Stimulated activated CD4-positive, alpha-beta T cell treated with anti-CD3 and anti-CD28 coated beads, Interleukin-4, amount 100 ng/mL, for 48 hours (primary cell): ENCODE results near the gene MUSK.
"Not testable (repeated sequence)": the region's sequence is repeated elsewhere in the genome, so short reads cannot be mapped to it uniquely, and the experiment has no call there.

ENCODE experiments used
- DNase-seq, 2 donors: peaks; one replicate each; pipeline ENCODE4 v3.0.0-alpha.2; 2020; ENCODE audit warnings: low read depth in 2 of 2

Gene MUSK

DNA sequence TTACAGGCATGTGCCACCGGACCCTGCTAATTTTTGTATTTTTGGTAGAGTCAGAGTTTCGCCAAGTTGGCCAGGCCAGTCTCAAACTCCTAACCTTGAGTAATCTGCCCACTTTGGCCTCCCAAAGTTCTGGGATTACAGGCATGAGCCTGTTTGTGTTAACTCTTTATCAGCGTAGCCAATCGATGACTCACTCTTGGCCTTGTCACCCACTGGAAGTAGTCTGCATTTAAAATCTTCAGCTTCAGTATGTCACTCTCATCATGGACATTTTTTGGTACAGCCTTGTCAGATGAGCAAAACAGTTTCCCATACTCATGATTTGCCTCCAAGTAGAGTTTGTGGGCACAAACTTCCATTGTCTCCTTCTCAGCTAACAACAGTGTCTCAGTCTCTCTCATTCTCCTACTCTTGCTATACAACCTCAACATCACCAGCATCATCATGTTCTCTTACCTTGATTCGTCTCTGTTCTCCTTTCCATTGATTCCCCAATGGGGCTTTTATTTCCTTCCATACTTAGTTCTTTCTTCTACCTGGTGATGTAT, 22.5 kb downstream of the MUSK start:
- DNase-seq, result no peak

DNA sequence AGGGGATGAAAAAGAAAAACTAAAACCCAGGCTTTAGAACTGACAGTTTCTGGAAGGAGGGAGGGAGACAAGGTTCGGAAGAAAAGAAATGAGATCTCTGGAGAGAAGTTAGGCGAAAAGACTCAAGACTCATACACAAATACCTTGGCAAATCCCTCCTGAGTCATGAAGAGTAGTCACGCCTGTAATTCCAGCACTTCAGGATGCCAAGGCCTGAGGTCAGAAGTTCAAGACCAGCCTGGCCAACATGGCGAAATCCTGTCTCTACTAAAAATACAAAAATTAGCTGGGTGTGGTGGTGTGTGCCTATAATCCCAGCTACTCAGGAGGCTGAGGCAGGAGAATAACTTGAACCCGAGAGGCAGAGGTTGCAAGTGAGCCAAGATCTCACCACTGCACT, 27.3 kb downstream of the MUSK start:
- not testable (repeated sequence) for DNase-seq

- DNase-seq, result no peak
These were observed 32.4 kb downstream of the MUSK start for GRCh38 chr9:110700953-110701352.

DNA sequence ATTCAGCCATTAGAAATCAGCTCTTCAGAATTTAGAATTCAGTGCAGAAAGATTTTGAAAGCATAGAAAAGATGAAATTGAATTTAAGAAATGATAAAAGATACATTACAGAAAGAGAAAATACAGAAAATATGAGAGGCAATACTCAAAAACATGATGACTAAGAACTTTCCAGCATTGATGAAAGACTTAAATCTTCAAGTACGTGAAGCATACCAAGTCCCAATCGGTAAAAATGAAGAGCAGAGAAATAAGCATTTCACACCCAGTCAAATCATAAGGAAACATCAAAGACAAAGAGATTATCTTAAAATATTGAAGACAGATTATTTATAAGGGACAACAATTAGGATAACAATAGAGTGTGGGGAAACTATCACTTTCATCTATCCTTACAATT, 35.1 kb downstream of the MUSK start:
- no peak for DNase-seq

DNA sequence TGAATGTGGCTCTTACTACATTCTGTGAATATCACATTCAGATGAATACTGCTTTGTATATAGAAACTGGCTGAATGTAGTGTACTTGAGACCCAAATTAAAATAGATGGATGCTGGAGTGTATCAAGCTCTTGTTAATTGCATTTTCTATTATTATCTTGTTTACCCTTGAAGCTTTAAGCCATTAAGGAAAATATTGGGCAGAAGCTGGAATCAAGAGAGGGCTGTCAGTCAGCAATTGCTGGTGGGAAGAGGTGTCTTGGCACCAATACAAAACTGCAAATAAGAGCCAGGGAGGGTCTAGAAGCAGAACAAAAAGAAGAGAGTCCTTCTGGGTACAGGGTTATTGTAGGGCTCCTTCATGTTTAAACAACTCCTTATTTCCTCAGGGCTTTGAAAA, 38.8 kb downstream of the MUSK start:
- DNase-seq, result no peak

- no peak for DNase-seq
These were observed 41.8 kb downstream of the MUSK start for GRCh38 chr9:110710420-110710819.

- no peak for DNase-seq
These were observed 44.4 kb downstream of the MUSK start for GRCh38 chr9:110712955-110713354.

GRCh38 chr9:110714314-110714713, 45.7 kb downstream of the MUSK start:
- no peak for DNase-seq

- DNase-seq, result no peak
These were observed 59.5 kb downstream of the MUSK start for GRCh38 chr9:110728058-110728457.

- no peak for DNase-seq
These were observed 61.0 kb downstream of the MUSK start for GRCh38 chr9:110729641-110730040.

- DNase-seq, result no peak
These were observed 62.9 kb downstream of the MUSK start for GRCh38 chr9:110731437-110732028.

DNA sequence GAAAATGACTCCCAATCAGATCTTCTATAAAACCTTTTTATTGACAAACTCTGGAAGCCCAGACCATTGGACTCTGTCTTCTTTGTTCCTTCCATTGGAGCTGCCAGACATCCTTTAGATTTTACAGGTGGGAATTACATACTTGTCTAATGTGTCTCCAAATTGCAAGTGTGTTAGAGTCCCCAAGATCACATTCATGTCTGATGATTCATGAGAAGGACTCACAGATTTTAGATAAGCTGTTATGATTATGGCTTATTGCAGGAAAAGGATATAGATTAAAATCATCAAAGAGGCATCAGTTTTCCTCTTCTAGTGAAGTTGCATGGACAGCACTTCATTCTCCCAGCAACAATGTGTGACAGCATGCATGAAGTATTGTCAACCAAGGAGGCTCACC, 70.4 kb downstream of the MUSK start:
- no peak for DNase-seq

DNA sequence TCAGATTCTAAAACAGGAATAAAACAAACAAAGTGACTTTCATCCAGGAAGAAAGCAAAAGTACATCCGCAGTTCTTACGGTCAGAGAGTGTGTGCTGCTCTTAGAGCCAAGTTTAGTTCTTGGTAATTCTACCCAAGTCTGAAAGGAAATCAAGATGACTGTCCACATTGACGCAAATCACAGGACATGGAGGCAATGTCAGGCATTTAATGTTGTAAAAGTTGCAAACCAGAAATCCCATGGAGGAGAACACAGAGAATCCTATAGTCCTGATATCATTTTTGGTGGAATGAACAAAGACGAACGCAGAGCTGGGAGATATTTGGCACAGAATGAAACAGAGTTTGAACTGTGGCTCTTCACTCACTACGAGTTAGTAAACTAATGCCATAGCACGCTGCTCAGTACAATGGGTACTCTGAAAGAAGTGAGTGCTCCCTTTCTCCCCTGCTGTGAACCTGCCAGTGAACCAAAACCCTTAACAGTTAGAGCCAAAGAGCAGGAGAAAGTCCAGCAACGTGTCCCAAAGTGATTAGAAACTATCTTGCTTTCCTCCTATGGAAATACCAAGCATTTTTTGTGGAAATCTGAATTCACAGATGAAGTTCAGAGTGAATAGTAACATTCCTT, 74.3 kb downstream of the MUSK start:
- DNase-seq, result no peak

DNA sequence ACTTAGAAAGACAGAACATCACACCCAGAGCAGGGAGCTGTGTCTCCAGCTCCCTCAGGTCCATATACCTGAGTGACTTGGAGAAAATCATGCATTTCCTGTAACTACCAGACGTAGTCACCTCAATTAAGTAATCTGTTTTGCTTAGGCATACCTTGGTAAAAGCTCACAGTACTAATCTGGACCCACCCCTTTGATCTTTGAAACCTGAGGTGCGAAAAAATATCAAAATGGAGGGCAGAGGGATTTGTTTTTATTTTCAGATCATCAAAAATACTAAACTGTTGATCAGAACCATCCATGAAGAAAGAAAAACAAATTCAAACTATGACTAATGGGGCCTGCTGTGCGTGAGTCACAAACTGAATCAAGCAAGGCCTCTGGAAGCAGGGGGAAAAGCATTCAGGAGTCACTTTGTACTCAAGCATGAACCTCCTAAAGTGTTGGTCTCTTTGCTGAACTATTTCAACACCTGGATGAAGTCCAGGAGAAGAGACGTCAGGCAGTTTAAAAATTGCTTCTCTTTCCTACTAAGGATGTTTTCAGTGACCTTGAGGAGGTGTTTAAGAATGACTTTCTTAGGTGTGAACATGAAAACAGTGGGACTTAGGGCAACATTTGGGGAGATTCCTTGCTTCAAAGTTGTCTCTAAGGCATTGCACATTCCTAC, 76.3 kb downstream of the MUSK start:
- DNase-seq, result no peak

DNA sequence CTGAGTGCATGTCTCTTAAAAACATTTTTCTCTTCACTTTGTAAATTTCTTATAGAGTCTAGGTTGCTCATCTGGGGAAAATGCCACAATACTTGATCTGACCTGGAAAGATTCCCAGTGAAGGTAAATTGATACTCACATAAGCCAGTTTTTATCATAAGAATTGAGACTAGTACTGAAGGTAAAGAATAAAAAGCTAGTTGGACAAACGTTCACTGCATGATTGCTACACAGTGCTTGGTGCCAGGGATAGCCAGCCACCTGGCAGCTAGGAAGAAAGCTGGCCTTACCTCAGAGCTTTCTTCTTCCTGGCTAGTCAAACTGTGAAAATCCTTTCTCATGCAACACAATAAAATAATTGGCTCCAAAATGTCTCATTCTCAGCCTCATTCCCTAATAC, 77.1 kb downstream of the MUSK start:
- no peak for DNase-seq

GRCh38 chr9:110746211-110746930, 77.8 kb downstream of the MUSK start:
- no peak for DNase-seq

GRCh38 chr9:110748251-110748893, 79.8 kb downstream of the MUSK start:
- DNase-seq, result no peak

DNA sequence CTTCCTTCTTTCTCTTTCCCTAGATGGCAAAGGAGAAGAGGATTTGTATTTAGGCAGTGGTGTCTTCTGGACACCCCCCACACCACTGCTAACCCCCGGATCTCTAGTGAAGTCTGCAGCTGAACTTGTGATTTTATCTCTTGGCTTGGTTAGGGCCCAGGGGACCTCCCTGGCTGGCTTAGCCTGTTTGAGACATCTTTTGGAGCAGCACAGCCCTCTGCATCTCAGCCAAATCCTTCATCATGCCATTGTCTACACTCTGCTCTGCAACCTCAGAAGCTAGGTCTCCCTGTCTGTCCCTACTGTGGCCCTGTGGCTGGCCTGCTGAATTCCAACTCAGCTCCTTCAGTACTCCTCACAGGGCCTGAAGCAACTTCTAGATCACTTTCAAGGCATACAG, 81.7 kb downstream of the MUSK start:
- DNase-seq, result no peak

DNA sequence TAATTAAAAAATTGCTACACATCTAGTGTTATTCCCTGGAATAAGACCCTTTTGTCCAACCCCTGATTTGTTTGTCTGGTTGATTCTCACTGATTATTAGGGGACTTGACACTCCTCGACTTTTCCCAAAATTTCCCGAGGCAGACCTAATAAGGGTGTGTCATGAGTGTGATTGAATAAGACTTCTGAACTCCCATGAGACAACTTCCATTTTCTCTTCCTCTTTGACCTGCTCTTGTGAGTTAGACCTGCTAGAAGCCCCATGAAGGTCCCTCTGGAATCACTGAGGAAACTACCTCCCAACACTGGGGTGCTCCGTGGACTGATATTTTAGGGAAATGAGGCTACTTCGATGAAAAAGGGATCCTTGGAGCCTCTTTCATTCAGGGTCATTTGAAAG, 83.4 kb downstream of the MUSK start:
- DNase-seq, result no peak

DNA sequence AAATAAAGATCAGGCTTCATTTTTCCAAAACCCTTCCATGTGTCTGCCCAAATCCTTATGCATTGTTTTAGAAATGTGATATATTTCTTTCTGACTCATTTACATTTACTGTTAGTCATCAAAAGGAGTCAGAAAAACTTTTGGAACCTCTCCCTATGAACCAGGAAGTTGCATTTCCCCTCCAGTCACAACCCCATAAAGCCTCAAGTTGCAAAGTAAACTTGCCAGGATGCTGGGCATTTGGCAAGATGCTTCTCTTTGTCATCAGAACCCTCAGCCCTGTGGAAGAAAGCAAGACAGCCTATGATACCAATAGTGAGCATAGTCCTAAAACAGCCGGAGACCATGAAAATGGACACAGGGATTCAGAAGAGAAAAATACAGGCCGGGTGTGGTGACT, 84.2 kb downstream of the MUSK start:
- DNase-seq, result no peak

DNA sequence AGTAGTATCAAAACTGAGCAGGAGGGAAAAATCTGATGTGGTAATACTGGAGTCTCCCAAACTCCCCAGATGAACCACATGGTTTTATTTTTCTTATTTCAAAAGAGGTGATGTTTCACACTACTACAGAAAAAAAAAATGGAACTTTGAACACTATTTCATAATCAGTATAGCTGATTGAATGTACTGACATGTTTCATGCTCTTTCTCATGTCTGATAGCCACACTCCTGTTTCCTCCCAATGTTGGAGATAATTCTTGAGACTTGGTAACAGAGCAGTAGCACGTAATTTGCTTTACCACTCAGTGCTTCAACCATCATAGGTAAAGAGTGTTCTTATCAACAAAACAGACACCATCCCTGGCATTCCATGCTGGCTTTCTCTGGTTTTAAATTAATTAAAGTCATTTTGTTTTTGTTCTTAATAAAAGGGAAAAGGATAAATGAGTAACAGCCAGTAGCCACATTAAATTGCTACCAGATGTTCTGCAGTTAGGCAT, 85.2 kb downstream of the MUSK start:
- DNase-seq, result no peak

DNA sequence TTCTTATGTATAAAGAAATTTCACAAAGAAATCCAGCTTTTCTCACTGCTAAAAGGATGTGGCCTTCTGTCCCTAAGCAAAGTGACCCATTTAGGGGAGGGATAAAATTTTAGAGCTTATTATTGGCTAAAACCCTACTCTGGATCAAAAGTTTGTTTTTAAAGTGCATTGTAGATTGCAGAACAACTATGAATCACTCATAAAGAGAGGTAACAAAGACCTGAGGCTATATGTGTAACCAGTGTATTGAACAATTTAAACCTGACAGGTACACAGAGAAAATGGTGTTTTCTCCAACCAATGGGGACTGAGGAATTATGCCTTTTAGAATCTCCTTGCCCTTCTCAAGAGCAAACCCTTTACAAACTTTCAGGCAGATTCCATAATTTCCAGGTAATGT, 86.6 kb downstream of the MUSK start:
- DNase-seq, result no peak
